IPS-15b (cell line): Measurements from ENCODE around the gene PPP1R7.

Source experiments
- H3K27me3 ChIP-seq: one replicate; pipeline ENCODE4 v1.6.1; 2013; ENCODE audit warnings: low read length; ENCODE audit not compliant: control insufficient read depth, insufficient read depth
- H3K36me3 ChIP-seq: one replicate; pipeline ENCODE4 v1.6.1; 2013; ENCODE audit warnings: low read length; ENCODE audit not compliant: control insufficient read depth, insufficient read depth
- H3K4me1 ChIP-seq: one replicate; pipeline ENCODE4 v1.6.1; 2013; ENCODE audit warnings: mild to moderate bottlenecking, low read length; ENCODE audit not compliant: control insufficient read depth, insufficient read depth
- H3K4me3 ChIP-seq: one replicate; pipeline ENCODE4 v1.5.1; 2013; ENCODE audit warnings: low read depth, low read length
- H3K9ac ChIP-seq: one replicate; pipeline ENCODE4 v1.6.1; 2013; ENCODE audit warnings: low read depth, mild to moderate bottlenecking, low read length
- H3K9me3 ChIP-seq: one replicate; pipeline ENCODE4 v1.6.1; 2013; ENCODE audit warnings: mild to moderate bottlenecking, low read length; ENCODE audit not compliant: control insufficient read depth, insufficient read depth

Gene PPP1R7

GRCh38 chr2:241148239-241148638 lies 2.0 kb upstream of the PPP1R7 start:
- Histone ChIP-seq H3K9me3 (no peaks in the 10 kb centered on the region), H3K27me3 (peaks cover 4% of the 10 kb centered on the region), H3K4me1 (no peaks in the 10 kb centered on the region), H3K36me3 (no peaks in the 10 kb centered on the region), H3K9ac (peak overlapping the region; percentile 79), H3K4me3 (peak overlapping the region; percentile 83)

GRCh38 chr2:241148891-241149674 lies 1.2 kb upstream of the PPP1R7 start, which contains the start of gene PASK:
Gene PASK (minus strand): TSS chr2:241149472. CDS start chr2:241143032, 6,440 bp downstream.
- Histone ChIP-seq H3K36me3 (no peaks in the 10 kb centered on the region), H3K4me3 (peak within 1 kb of the TSS; percentile 83), H3K4me1 (no peaks in the 10 kb centered on the region), H3K9ac (peak within 1 kb of the TSS; percentile 79), H3K27me3 (peaks cover 4% of the 10 kb centered on the region), H3K9me3 (no peaks in the 10 kb centered on the region)

- no peaks in the 10 kb centered on the region for H3K9me3 ChIP-seq
- no peak overlapping the region for H3K9ac ChIP-seq
- no peaks in the 10 kb centered on the region for H3K4me1 ChIP-seq
- H3K36me3 ChIP-seq: no peaks in the 10 kb centered on the region
- H3K27me3 ChIP-seq: peaks cover 4% of the 10 kb centered on the region
- H3K4me3 ChIP-seq: peak overlapping the region; percentile 83
Observed at GRCh38 chr2:241149675-241149924, 667 bp upstream of the PPP1R7 start.

- H3K4me1 ChIP-seq: no peaks in the 10 kb centered on the region
- peak overlapping the region; percentile 83 for H3K4me3 ChIP-seq
- H3K9me3 ChIP-seq: no peaks in the 10 kb centered on the region
- no peak overlapping the region for H3K9ac ChIP-seq
- no peaks in the 10 kb centered on the region for H3K36me3 ChIP-seq
- H3K27me3 ChIP-seq: peaks cover 4% of the 10 kb centered on the region
Observed at GRCh38 chr2:241150660-241151530, 628 bp downstream of the PPP1R7 start.

GRCh38 chr2:241151934-241152660 lies 1.8 kb downstream of the PPP1R7 start:
- Histone ChIP-seq H3K27me3 (peaks cover 4% of the 10 kb centered on the region), H3K36me3 (no peaks in the 10 kb centered on the region), H3K9me3 (no peaks in the 10 kb centered on the region), H3K4me1 (no peaks in the 10 kb centered on the region), H3K4me3 (no peak overlapping the region), H3K9ac (no peak overlapping the region)

- Histone ChIP-seq H3K36me3 (no peaks in the 10 kb centered on the region), H3K9me3 (no peaks in the 10 kb centered on the region), H3K9ac (no peak overlapping the region), H3K27me3 (no peaks in the 10 kb centered on the region), H3K4me1 (no peaks in the 10 kb centered on the region), H3K4me3 (no peak overlapping the region)
Observed at GRCh38 chr2:241153616-241154015, 3.3 kb downstream of the PPP1R7 start.

GRCh38 chr2:241154915-241155314 lies 4.6 kb downstream of the PPP1R7 start:
- no peaks in the 10 kb centered on the region for H3K27me3 ChIP-seq
- H3K9ac ChIP-seq: no peak overlapping the region
- H3K36me3 ChIP-seq: no peaks in the 10 kb centered on the region
- no peak overlapping the region for H3K4me3 ChIP-seq
- H3K4me1 ChIP-seq: no peaks in the 10 kb centered on the region
- no peaks in the 10 kb centered on the region for H3K9me3 ChIP-seq

- no peak overlapping the region for H3K9ac ChIP-seq
- no peaks in the 10 kb centered on the region for H3K36me3 ChIP-seq
- no peak overlapping the region for H3K4me3 ChIP-seq
- no peaks in the 10 kb centered on the region for H3K4me1 ChIP-seq
- H3K27me3 ChIP-seq: no peaks in the 10 kb centered on the region
- H3K9me3 ChIP-seq: no peaks in the 10 kb centered on the region
Observed at GRCh38 chr2:241155936-241156335, 5.7 kb downstream of the PPP1R7 start.

- Histone ChIP-seq H3K36me3 (no peaks in the 10 kb centered on the region), H3K4me1 (no peaks in the 10 kb centered on the region), H3K9ac (no peak overlapping the region), H3K4me3 (no peak overlapping the region), H3K27me3 (no peaks in the 10 kb centered on the region), H3K9me3 (no peaks in the 10 kb centered on the region)
Observed at GRCh38 chr2:241156971-241157441, 6.7 kb downstream of the PPP1R7 start.

GRCh38 chr2:241157841-241158545 lies 7.7 kb downstream of the PPP1R7 start:
- Histone ChIP-seq H3K4me3 (no peak overlapping the region), H3K36me3 (no peaks in the 10 kb centered on the region), H3K9me3 (no peaks in the 10 kb centered on the region), H3K4me1 (no peaks in the 10 kb centered on the region), H3K9ac (no peak overlapping the region), H3K27me3 (no peaks in the 10 kb centered on the region)

- no peaks in the 10 kb centered on the region for H3K4me1 ChIP-seq
- H3K36me3 ChIP-seq: no peaks in the 10 kb centered on the region
- no peaks in the 10 kb centered on the region for H3K27me3 ChIP-seq
- H3K4me3 ChIP-seq: no peak overlapping the region
- no peak overlapping the region for H3K9ac ChIP-seq
- no peaks in the 10 kb centered on the region for H3K9me3 ChIP-seq
Observed at GRCh38 chr2:241158546-241158900, 8.3 kb downstream of the PPP1R7 start.
